ENCODE results near the gene ZBTB7A.
A peak's percentile ranks its signal among the peaks of the same experiment; 100 is the strongest.

The ZBTB7A gene

GRCh38 chr19:4080473-4080872, 13.8 kb upstream of the ZBTB7A start:
- TF ChIP-seq, protein P1, sequence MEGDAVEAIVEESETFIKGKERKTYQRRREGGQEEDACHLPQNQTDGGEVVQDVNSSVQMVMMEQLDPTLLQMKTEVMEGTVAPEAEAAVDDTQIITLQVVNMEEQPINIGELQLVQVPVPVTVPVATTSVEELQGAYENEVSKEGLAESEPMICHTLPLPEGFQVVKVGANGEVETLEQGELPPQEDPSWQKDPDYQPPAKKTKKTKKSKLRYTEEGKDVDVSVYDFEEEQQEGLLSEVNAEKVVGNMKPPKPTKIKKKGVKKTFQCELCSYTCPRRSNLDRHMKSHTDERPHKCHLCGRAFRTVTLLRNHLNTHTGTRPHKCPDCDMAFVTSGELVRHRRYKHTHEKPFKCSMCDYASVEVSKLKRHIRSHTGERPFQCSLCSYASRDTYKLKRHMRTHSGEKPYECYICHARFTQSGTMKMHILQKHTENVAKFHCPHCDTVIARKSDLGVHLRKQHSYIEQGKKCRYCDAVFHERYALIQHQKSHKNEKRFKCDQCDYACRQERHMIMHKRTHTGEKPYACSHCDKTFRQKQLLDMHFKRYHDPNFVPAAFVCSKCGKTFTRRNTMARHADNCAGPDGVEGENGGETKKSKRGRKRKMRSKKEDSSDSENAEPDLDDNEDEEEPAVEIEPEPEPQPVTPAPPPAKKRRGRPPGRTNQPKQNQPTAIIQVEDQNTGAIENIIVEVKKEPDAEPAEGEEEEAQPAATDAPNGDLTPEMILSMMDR (IDR thresholded peaks at IDR 0.05; ENCODE audit: borderline replicate concordance, extremely low read depth, low read length, poor library complexity, severe bottlenecking) = no peak
- no peak for TF ChIP-seq EZH2 (IDR thresholded peaks at IDR 0.05; ENCODE audit: borderline replicate concordance, low read depth, low read length, severe bottlenecking)
- no peak overlapping the region for H3K9ac ChIP-seq (ENCODE audit: low read depth, low read length)
- no peak for DNase-seq

DNA sequence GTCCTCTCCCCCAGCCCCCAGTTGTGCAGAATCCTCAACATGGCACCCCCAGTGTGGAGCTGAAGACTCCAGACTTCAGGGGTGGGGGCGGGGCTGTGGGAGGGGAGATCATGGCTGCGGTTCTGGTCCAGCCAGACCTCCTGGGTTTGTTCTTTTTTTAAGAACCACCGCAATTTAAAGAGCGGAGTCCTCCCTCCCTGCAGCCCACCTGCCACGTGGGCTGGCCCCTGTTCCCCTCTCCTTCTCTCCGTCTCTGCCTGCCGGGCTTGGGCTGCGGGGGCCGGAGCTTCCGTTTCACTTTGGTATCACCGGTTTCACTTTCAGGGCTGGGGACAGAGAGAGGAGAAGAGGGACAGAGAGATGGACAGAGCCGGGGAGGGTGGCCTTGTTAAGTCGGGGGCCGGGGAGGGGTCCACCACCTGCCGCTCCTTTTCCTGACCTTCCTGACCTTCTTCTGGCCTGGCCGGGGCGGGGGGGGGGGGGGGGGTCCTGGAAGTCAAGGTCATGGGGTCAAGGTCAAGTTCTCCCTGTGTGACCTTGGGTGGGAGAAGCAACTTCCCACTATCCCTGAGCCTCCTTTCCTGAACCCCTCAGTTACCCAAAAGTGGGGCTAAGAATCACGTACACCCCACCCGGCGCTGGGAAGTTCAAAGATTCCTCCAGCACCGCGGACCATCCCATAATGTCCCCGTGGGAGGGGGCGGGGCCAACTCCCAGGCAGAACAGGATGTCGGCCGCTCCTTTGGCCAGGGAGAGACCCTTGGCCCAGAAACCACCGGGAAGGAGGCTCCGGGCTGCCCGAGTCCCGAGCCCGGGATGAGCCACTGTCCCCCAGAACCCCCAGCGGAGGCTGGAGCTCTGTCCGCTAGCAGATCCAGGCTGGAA, 11.3 kb upstream of the ZBTB7A start:
- TF ChIP-seq EZH2 (IDR thresholded peaks at IDR 0.05; ENCODE audit: borderline replicate concordance, low read depth, low read length, severe bottlenecking) = no peak
- TF ChIP-seq, protein P1 (IDR thresholded peaks at IDR 0.05; ENCODE audit: borderline replicate concordance, extremely low read depth, low read length, poor library complexity, severe bottlenecking) = no peak
- peak; percentile 55 for DNase-seq
- peak overlapping the region; percentile 19; the same call in 1 of the 2 replicates for H2AFZ ChIP-seq (ENCODE audit: low read depth, low read length)
- peaks cover 11% of the 10 kb centered on the region for H3K4me1 ChIP-seq (ENCODE audit: insufficient read depth, low read length)
- H3K4me2 ChIP-seq (ENCODE audit: insufficient read depth, low read length) = peak overlapping the region; percentile 56
- peak overlapping the region in 1 of 2 experiments; percentile 33; a peak in 1 of 4 replicates for H3K4me3 ChIP-seq (ENCODE audit: low read depth in 1 of 2, low read length in 2 of 2)
- H3K36me3 ChIP-seq (ENCODE audit: insufficient read depth, low read length) = no peaks in the 10 kb centered on the region
- H3K9me3 ChIP-seq (ENCODE audit: insufficient read depth, low read length, severe bottlenecking) = no peaks in the 10 kb centered on the region
- peak overlapping the region; percentile 21; the same call in 1 of the 2 replicates for H3K9ac ChIP-seq (ENCODE audit: low read depth, low read length)
- H3K79me2 ChIP-seq (ENCODE audit: insufficient read depth, low read length) = no peaks in the 10 kb centered on the region
- peak; percentile 70; the same call in 2 of the 3 replicates for ATAC-seq (ENCODE audit: insufficient read depth, low read depth)
- H3K27ac ChIP-seq (ENCODE audit: low read length) = no peak overlapping the region
- H3K27me3 ChIP-seq (ENCODE audit: insufficient read depth, low read length, poor library complexity) = no peaks in the 10 kb centered on the region
- H4K20me1 ChIP-seq (ENCODE audit: insufficient read depth, low read length) = no peaks in the 10 kb centered on the region

More at GRCh38 chr19:4080473-4080872, 13.8 kb upstream of the ZBTB7A start:
- Histone ChIP-seq H4K20me1 (ENCODE audit: insufficient read depth, low read length) (no peaks in the 10 kb centered on the region), H3K27me3 (ENCODE audit: insufficient read depth, low read length, poor library complexity) (no peaks in the 10 kb centered on the region), H3K4me3 (ENCODE audit: low read depth in 1 of 2, low read length in 2 of 2) (no peak overlapping the region), H2AFZ (ENCODE audit: low read depth, low read length) (no peak overlapping the region), H3K9me3 (ENCODE audit: insufficient read depth, low read length, severe bottlenecking) (no peaks in the 10 kb centered on the region), H3K79me2 (ENCODE audit: insufficient read depth, low read length) (no peaks in the 10 kb centered on the region), H3K36me3 (ENCODE audit: insufficient read depth, low read length) (no peaks in the 10 kb centered on the region), H3K4me1 (ENCODE audit: insufficient read depth, low read length) (peaks cover 20% of the 10 kb centered on the region), H3K27ac (ENCODE audit: low read length) (no peak overlapping the region), H3K4me2 (ENCODE audit: insufficient read depth, low read length) (no peak overlapping the region)
- ATAC-seq (ENCODE audit: insufficient read depth, low read depth) = no peak

GRCh38 chr19:4077007-4077374, 10.3 kb upstream of the ZBTB7A start:
- ATAC-seq (ENCODE audit: insufficient read depth, low read depth) (no peak), DNase-seq (no peak)
- Histone ChIP-seq H3K79me2 (ENCODE audit: insufficient read depth, low read length) (no peaks in the 10 kb centered on the region), H3K9me3 (ENCODE audit: insufficient read depth, low read length, severe bottlenecking) (no peaks in the 10 kb centered on the region), H3K4me3 (ENCODE audit: low read depth in 1 of 2, low read length in 2 of 2) (peak overlapping the region in 1 of 2 experiments; percentile 33; a peak in 1 of 4 replicates), H3K36me3 (ENCODE audit: insufficient read depth, low read length) (no peaks in the 10 kb centered on the region), H2AFZ (ENCODE audit: low read depth, low read length) (0 out of 2 replicates have a peak overlapping the region, but pooled peaks have one; percentile 34), H3K27ac (ENCODE audit: low read length) (no peak overlapping the region), H3K4me2 (ENCODE audit: insufficient read depth, low read length) (peak overlapping the region; percentile 56; the same call in 1 of the 2 replicates), H4K20me1 (ENCODE audit: insufficient read depth, low read length) (no peaks in the 10 kb centered on the region), H3K27me3 (ENCODE audit: insufficient read depth, low read length, poor library complexity) (no peaks in the 10 kb centered on the region), H3K4me1 (ENCODE audit: insufficient read depth, low read length) (peaks cover 11% of the 10 kb centered on the region), H3K9ac (ENCODE audit: low read depth, low read length) (peak overlapping the region; percentile 21; the same call in 1 of the 2 replicates)
- TF ChIP-seq, protein P1 (IDR thresholded peaks at IDR 0.05; ENCODE audit: borderline replicate concordance, extremely low read depth, low read length, poor library complexity, severe bottlenecking) = no peak
- TF ChIP-seq EZH2 (IDR thresholded peaks at IDR 0.05; ENCODE audit: borderline replicate concordance, low read depth, low read length, severe bottlenecking) = no peak

All from DND-41 (cell line).